Spleen (tissue), 7 donors: ENCODE results near the gene PCID2.

ENCODE experiments used
- POLR2AphosphoS5 ChIP-seq, 3 donors: sonication (generic); formaldehyde crosslinking; IDR thresholded peaks; one replicate each; pipeline ENCODE4 v1.5.1; 2017; ENCODE audit warnings: antibody characterized with exemption in 3 of 3
- TF ChIP-seq, protein P1 (sequence below), 11 experiments: fragments of 200-600 bp in 7 of 11; fragments of 450-650 bp in 4 of 11; sonication (generic) in 4 of 11; IDR thresholded peaks in 8 of 11; conservative IDR thresholded peaks in 3 of 11; 1 replicate in 7 of 11; 2 replicates in 4 of 11; pipeline versions ENCODE4 v1.4.0 to v1.8.0; 2016 to 2021; ENCODE audit warnings: antibody characterized with exemption in 11 of 11, inconsistent platforms in 4 of 11, mild to moderate bottlenecking in 1 of 11
- donor health status: DM: no; HTN: no; CAD: no; lungs with moderate emphysema.
- donor health status: DM: no; HTN: no; CAD: no.
- donor health status: DM: no; HTN: no; CAD: no.

DNA sequence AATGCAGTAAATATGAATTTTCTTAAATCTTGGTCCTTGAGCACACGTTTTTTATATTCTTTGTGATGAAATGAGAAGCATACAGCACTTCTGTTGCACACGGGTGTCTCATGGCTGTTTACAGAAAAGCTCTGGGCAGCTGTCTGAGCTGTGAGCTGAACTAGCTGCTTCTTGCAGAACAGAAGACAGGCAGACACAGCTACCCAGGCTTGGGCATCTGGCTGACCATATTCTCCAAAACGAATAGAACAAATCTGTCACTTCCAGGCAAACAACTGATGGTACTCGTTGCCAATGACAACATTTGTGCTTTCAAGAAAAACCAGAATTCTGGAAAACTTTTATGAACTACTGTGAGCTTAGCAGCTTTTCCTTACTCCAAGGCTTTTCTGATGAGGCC, 16.2 kb downstream of the PCID2 start:
- TF ChIP-seq POLR2AphosphoS5 (IDR thresholded peaks at IDR 0.05) = no peak
- TF ChIP-seq, protein P1, sequence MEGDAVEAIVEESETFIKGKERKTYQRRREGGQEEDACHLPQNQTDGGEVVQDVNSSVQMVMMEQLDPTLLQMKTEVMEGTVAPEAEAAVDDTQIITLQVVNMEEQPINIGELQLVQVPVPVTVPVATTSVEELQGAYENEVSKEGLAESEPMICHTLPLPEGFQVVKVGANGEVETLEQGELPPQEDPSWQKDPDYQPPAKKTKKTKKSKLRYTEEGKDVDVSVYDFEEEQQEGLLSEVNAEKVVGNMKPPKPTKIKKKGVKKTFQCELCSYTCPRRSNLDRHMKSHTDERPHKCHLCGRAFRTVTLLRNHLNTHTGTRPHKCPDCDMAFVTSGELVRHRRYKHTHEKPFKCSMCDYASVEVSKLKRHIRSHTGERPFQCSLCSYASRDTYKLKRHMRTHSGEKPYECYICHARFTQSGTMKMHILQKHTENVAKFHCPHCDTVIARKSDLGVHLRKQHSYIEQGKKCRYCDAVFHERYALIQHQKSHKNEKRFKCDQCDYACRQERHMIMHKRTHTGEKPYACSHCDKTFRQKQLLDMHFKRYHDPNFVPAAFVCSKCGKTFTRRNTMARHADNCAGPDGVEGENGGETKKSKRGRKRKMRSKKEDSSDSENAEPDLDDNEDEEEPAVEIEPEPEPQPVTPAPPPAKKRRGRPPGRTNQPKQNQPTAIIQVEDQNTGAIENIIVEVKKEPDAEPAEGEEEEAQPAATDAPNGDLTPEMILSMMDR (IDR thresholded peaks at IDR 0.05 in 8 of 11, conservative IDR thresholded peaks at IDR 0.05 in 3 of 11) = no peak
